Measurements from ENCODE around the gene DIS3. TPM values are rescaled to one million over a fixed set of nuclear protein-coding genes. Genes with fewer than 3 reads are reported as not detected.

DIS3 gene
- total and polyA plus RNA-seq, 9 of the 15 experiments (the other 6 are each of a cell fraction or from before 2014, with no cell fraction given) = 6.0 to 48.9 (median 34.2) TPM

GRCh38 chr13:72727417-72728289, 54.0 kb downstream of the DIS3 start, which contains the start of the genes BORA and MZT1 (continued):
- TF ChIP-seq ZBTB12 (CRISPR knock-in tag; IDR thresholded peaks at IDR 0.05) = no peak
- no peak for TF ChIP-seq TCFL5 (CRISPR knock-in tag; conservative IDR thresholded peaks at IDR 0.05)
- no peak for TF ChIP-seq MLX (CRISPR knock-in tag; conservative IDR thresholded peaks at IDR 0.05)
- no peak for TF ChIP-seq ARNT (IDR thresholded peaks at IDR 0.05)
- TF ChIP-seq HDAC6 (IDR thresholded peaks at IDR 0.05; ENCODE audit: low read depth, low read length) = no peak
- TF ChIP-seq TRIM24 (IDR thresholded peaks at IDR 0.05) = no peak
- TF ChIP-seq ZNF79 (CRISPR knock-in tag; IDR thresholded peaks at IDR 0.05; ENCODE audit: low read depth) = no peak
- peak; percentile 95 for TF ChIP-seq MGA (IDR thresholded peaks at IDR 0.05)
- no peak for TF ChIP-seq ZNF785 (CRISPR knock-in tag; IDR thresholded peaks at IDR 0.05)
- 0 out of 2 replicates have a peak, but pooled peaks have one; percentile 12 for TF ChIP-seq JUND (IDR thresholded peaks at IDR 0.05; ENCODE audit: borderline replicate concordance, low read depth, low read length)
- no peak for TF ChIP-seq JUND (tag; IDR thresholded peaks at IDR 0.05; ENCODE audit: borderline replicate concordance, low read depth, low read length)
- TF ChIP-seq POLR2G (IDR thresholded peaks at IDR 0.05; ENCODE audit: low read depth, low read length) = peak; percentile 93
- peak; percentile 90 for TF ChIP-seq NR2C2 (CRISPR knock-in tag; IDR thresholded peaks at IDR 0.05)
- TF ChIP-seq NR2C2 (tag; IDR thresholded peaks at IDR 0.05) = peak; percentile 97
